HCT116 (cell line): ENCODE data around the gene AKAP9. TPM values are rescaled to one million over a fixed set of nuclear protein-coding genes. Genes with fewer than 3 reads are reported as not detected.

Experiments used
- ATAC-seq: fragments of 200-7000 bp; cut with Tn5 transposase; 2 replicates; pipeline ENCODE4 v1.9.1; 2020; ENCODE audit warnings: mild to moderate bottlenecking, moderate library complexity
- BruUV-seq: library from RNA; stranded (reverse); fragments of 400-500 nt; replicated peaks from 2 replicates; lab custom pipeline; 2021; lab: Mats Ljungman, UMichigan
- CTCF ChIA-PET: fragments of 300-600 bp; sonication (Branson Sonifier 250); formaldehyde crosslinking; loops from one replicate; lab custom pipeline; 2021; ENCODE audit warnings: antibody characterized with exemption; lab: Charles Lee
- POLR2A ChIA-PET: fragments of 300-600, 350-600 bp; sonication (Branson Sonifier 250); formaldehyde crosslinking; loops from one replicate; lab custom pipeline; 2021; ENCODE audit warnings: antibody characterized with exemption; lab: Charles Lee
- RAD21 ChIA-PET, 2 experiments: fragments of 300-600 bp; sonication (Branson Sonifier 250); formaldehyde crosslinking; loops; one replicate each; lab custom pipeline; 2023; ENCODE audit warnings: low total read pairs in 2 of 2; ENCODE audit not compliant: uncharacterized antibody in 2 of 2, unreplicated experiment in 2 of 2, low non-redundant PET in 1 of 2; lab: Charles Lee
- DNase-seq: peaks from one replicate; pipeline ENCODE4 v3.0.0-alpha.2; 2010; ENCODE audit warnings: low read depth, low spot score
- H2AFZ ChIP-seq: fragments of 200-600 bp; shearing (Covaris generic), sonication (generic); 2 replicates; pipeline ENCODE4 v1.6.1; 2017; ENCODE audit warnings: low read depth, mixed run types, mixed read lengths, antibody characterized with exemption, low read length; ENCODE audit not compliant: poor library complexity, severe bottlenecking
- H3K27ac ChIP-seq: 2 replicates; pipeline ENCODE4 v1.5.1; 2012; ENCODE audit warnings: low read depth, low read length
- H3K27me3 ChIP-seq: fragments of 200-600 bp; sonication (generic); 2 replicates; pipeline ENCODE4 v1.6.1; 2016; ENCODE audit warnings: mixed run types, low read length, mixed read lengths; ENCODE audit not compliant: insufficient read depth
- H3K36me3 ChIP-seq, 2 experiments: fragments of 200-500 bp in 1 of 2; fragments of 200-600 bp in 1 of 2; sonication (Bioruptor generic) in 1 of 2; sonication (generic) in 1 of 2; 2 replicates each; pipeline versions ENCODE4 v1.5.1 to v1.6.1; 2014 to 2016; ENCODE audit warnings: low read length in 2 of 2, inconsistent platforms in 1 of 2, mixed read lengths in 1 of 2, mixed run types in 1 of 2; ENCODE audit not compliant: insufficient read depth in 2 of 2, control insufficient read depth in 1 of 2
- H3K4me1 ChIP-seq, 2 experiments: fragments of 200-600 bp in 1 of 2; sonication (generic) in 1 of 2; 2 replicates each; pipeline versions ENCODE4 v1.5.1 to v1.6.1; 2012 to 2017; ENCODE audit warnings: low read length in 2 of 2, inconsistent platforms in 1 of 2, mild to moderate bottlenecking in 1 of 2, mixed read lengths in 1 of 2, mixed run types in 1 of 2, moderate library complexity in 1 of 2; ENCODE audit not compliant: insufficient read depth in 2 of 2, control insufficient read depth in 1 of 2
- H3K4me2 ChIP-seq: fragments of 200-600 bp; sonication (generic); 2 replicates; pipeline ENCODE4 v1.6.1; 2017; ENCODE audit warnings: mixed run types, low read length, mixed read lengths
- H3K4me3 ChIP-seq, 2 experiments: fragments of 200-600 bp in 1 of 2; sonication (generic) in 1 of 2; replicated peaks in 1 of 2; 2 replicates each; pipeline ENCODE4 v1.5.1; 2011 to 2016; ENCODE audit warnings: low read length in 2 of 2, control low read depth in 1 of 2, low read depth in 1 of 2, mild to moderate bottlenecking in 1 of 2, mixed read lengths in 1 of 2, mixed run types in 1 of 2
- H3K79me2 ChIP-seq: fragments of 200-600 bp; sonication (generic); 2 replicates; pipeline ENCODE4 v1.6.1; 2017; ENCODE audit warnings: mild to moderate bottlenecking, mixed run types, low read length, moderate library complexity, mixed read lengths; ENCODE audit not compliant: insufficient read depth
- H3K9ac ChIP-seq: fragments of 200-600 bp; sonication (generic); 2 replicates; pipeline ENCODE4 v1.6.1; 2016; ENCODE audit warnings: low read length, mixed read lengths
- H3K9me2 ChIP-seq: fragments of 200-600 bp; sonication (generic), shearing (Covaris generic); 2 replicates; pipeline ENCODE4 v1.6.1; 2017; ENCODE audit warnings: mixed run types, mild to moderate bottlenecking, moderate library complexity; ENCODE audit not compliant: insufficient read depth
- H3K9me3 ChIP-seq, 2 experiments: fragments of 200-500 bp in 1 of 2; fragments of 200-600 bp in 1 of 2; sonication (Bioruptor generic) in 1 of 2; sonication (generic) in 1 of 2; 2 replicates each; pipeline ENCODE4 v1.6.1; 2014 to 2017; ENCODE audit warnings: low read length in 2 of 2, mixed read lengths in 2 of 2, inconsistent platforms in 1 of 2, low read depth in 1 of 2, mild to moderate bottlenecking in 1 of 2, mixed run types in 1 of 2, moderate library complexity in 1 of 2; ENCODE audit not compliant: control insufficient read depth in 1 of 2, insufficient read depth in 1 of 2
- H4K20me1 ChIP-seq: fragments of 200-600 bp; sonication (generic), shearing (Covaris generic); 2 replicates; pipeline ENCODE4 v1.6.1; 2017; ENCODE audit warnings: mixed run types, mild to moderate bottlenecking, moderate library complexity; ENCODE audit not compliant: insufficient read depth
- CEBPB ChIP-seq: IDR thresholded peaks from 2 replicates; pipeline ENCODE4 v1.6.1; 2012; ENCODE audit warnings: low read depth
- EGR1 ChIP-seq: IDR thresholded peaks from 2 replicates; pipeline ENCODE4 v1.6.1; 2012; ENCODE audit warnings: low read depth
- EZH2 ChIP-seq: fragments of 200-600 bp; sonication (generic); IDR thresholded peaks from 2 replicates; pipeline ENCODE4 v1.6.1; 2017; ENCODE audit warnings: antibody characterized with exemption, mixed run types
- EZH2phosphoT487 ChIP-seq: fragments of 200-600 bp; IDR thresholded peaks from 2 replicates; pipeline ENCODE4 v1.6.1; 2018; ENCODE audit warnings: antibody characterized with exemption, borderline replicate concordance
- FOSL1 ChIP-seq: IDR thresholded peaks from 2 replicates; pipeline ENCODE4 v1.6.1; 2012; ENCODE audit warnings: low read depth
- JUND ChIP-seq: IDR thresholded peaks from 2 replicates; pipeline ENCODE4 v1.6.1; 2012
- POLR2AphosphoS5 ChIP-seq: IDR thresholded peaks from 2 replicates; pipeline ENCODE4 v1.6.1; 2011; ENCODE audit warnings: mild to moderate bottlenecking, low read depth, low read length, moderate library complexity
- RAD21 ChIP-seq: IDR thresholded peaks from 2 replicates; pipeline ENCODE4 v1.6.1; 2012; ENCODE audit warnings: low read depth, mild to moderate bottlenecking
- REST ChIP-seq: IDR thresholded peaks from 2 replicates; pipeline ENCODE4 v1.6.1; 2012; ENCODE audit warnings: low read depth
- SIN3A ChIP-seq: IDR thresholded peaks from 2 replicates; pipeline ENCODE4 v1.6.1; 2012; ENCODE audit warnings: low read depth
- SP1 ChIP-seq: IDR thresholded peaks from 2 replicates; pipeline ENCODE4 v1.6.1; 2012; ENCODE audit warnings: low read depth
- SRF ChIP-seq: IDR thresholded peaks from 2 replicates; pipeline ENCODE4 v1.6.1; 2012; ENCODE audit warnings: low read depth
- YY1 ChIP-seq: IDR thresholded peaks from 2 replicates; pipeline ENCODE4 v1.6.1; 2011; ENCODE audit warnings: low read length, low read depth, moderate library complexity, mild to moderate bottlenecking; ENCODE audit not compliant: insufficient replicate concordance; ENCODE audit errors: extremely low read depth
- ZBTB33 ChIP-seq: IDR thresholded peaks from 2 replicates; pipeline ENCODE4 v1.6.1; 2011; ENCODE audit warnings: mild to moderate bottlenecking, low read length, moderate library complexity; ENCODE audit not compliant: insufficient replicate concordance; ENCODE audit errors: extremely low read depth
- ZNF274 ChIP-seq: fragments of 200-500 bp; sonication (Bioruptor generic); IDR thresholded peaks from 2 replicates; pipeline ENCODE4 v1.6.1; 2014; ENCODE audit warnings: mild to moderate bottlenecking, low read depth, low read length, inconsistent platforms
- intact Hi-C: fragments of 100-400 bp; cut with micrococcal nuclease; formaldehyde crosslinking; loops from 2 replicates; pipeline ENCODE4 v1.10.0; 2022
- total RNA-seq: library from RNA; stranded (reverse); gene quantifications from one replicate; pipeline ENCODE4 v1.2.1, GENCODE V29; 2021; ENCODE audit not compliant: unreplicated experiment
- TF ChIP-seq, protein P1 (sequence below), 3 experiments: fragments of 200-600 bp in 1 of 3; sonication (generic) in 1 of 3; IDR thresholded peaks in 2 of 3; conservative IDR thresholded peaks in 1 of 3; 2 replicates each; pipeline ENCODE4 v1.5.1; 2012 to 2017; ENCODE audit warnings: low read depth in 2 of 3, low read length in 2 of 3, antibody characterized with exemption in 1 of 3, borderline replicate concordance in 1 of 3, control low read depth in 1 of 3, mild to moderate bottlenecking in 1 of 3, mixed read lengths in 1 of 3, mixed run types in 1 of 3, moderate library complexity in 1 of 3; ENCODE audit not compliant: insufficient read depth in 1 of 3

The AKAP9 gene
- total RNA-seq, 1 experiment from 2014 or later: 32.6 TPM

DNA sequence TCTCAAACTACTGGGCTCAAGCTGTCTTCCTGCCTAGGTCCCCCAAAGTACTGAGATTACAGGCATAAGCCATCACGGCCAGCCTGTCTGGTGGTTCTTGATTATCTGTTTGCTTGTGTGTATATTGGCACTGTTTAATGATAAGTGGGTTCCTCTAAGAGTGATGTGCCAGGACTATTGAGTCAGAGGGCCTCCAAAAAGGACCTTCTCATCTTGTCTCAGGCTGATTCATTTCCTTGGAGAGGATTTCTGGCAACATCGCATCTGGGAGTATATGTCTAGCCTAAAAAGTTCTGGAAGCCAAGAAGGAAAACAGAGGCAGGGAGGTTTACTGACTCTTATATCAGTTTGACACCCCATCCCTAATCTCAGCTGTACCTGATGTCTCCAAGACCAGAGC is 27.1 kb upstream of the AKAP9 start:
- Histone ChIP-seq H2AFZ (no peak overlapping the region), H3K27ac (no peak overlapping the region), H3K4me1 (no peaks in the 10 kb centered on the region), H3K9me3 (no peaks in the 10 kb centered on the region), H3K27me3 (no peaks in the 10 kb centered on the region), H3K4me2 (no peak overlapping the region), H3K9ac (no peak overlapping the region), H4K20me1 (no peaks in the 10 kb centered on the region), H3K9me2 (no peaks in the 10 kb centered on the region), H3K79me2 (no peaks in the 10 kb centered on the region), H3K4me3 (no peak overlapping the region), H3K36me3 (no peaks in the 10 kb centered on the region)
- DNase-seq (no peak), ATAC-seq (no peak)
- POLR2A ChIA-PET: no interaction called here
- BruUV-seq: no TSS peak
- no peak for TF ChIP-seq CEBPB
- no peak for TF ChIP-seq EZH2phosphoT487
- no peak for TF ChIP-seq SRF
- TF ChIP-seq EZH2: no peak
- TF ChIP-seq SP1: no peak
- no peak for TF ChIP-seq YY1
- no peak for TF ChIP-seq SIN3A
- TF ChIP-seq ZBTB33: no peak
- no peak for TF ChIP-seq REST
- TF ChIP-seq EGR1: no peak
- TF ChIP-seq, protein P1, sequence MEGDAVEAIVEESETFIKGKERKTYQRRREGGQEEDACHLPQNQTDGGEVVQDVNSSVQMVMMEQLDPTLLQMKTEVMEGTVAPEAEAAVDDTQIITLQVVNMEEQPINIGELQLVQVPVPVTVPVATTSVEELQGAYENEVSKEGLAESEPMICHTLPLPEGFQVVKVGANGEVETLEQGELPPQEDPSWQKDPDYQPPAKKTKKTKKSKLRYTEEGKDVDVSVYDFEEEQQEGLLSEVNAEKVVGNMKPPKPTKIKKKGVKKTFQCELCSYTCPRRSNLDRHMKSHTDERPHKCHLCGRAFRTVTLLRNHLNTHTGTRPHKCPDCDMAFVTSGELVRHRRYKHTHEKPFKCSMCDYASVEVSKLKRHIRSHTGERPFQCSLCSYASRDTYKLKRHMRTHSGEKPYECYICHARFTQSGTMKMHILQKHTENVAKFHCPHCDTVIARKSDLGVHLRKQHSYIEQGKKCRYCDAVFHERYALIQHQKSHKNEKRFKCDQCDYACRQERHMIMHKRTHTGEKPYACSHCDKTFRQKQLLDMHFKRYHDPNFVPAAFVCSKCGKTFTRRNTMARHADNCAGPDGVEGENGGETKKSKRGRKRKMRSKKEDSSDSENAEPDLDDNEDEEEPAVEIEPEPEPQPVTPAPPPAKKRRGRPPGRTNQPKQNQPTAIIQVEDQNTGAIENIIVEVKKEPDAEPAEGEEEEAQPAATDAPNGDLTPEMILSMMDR (IDR thresholded peaks at IDR 0.05 in 2 of 3, conservative IDR thresholded peaks at IDR 0.05 in 1 of 3; ENCODE audit: borderline replicate concordance in 1 of 3, insufficient read depth in 1 of 3, low read depth in 2 of 3, low read length in 2 of 3): no peak
- TF ChIP-seq POLR2AphosphoS5: no peak
- TF ChIP-seq ZNF274: no peak
- no peak for TF ChIP-seq RAD21
- no peak for TF ChIP-seq JUND
- no peak for TF ChIP-seq FOSL1
- intact Hi-C loops: no loop called here
- RAD21 ChIA-PET: no interaction called here
- CTCF ChIA-PET: no interaction called here
